C4-2B (cell line): ENCODE data around the gene SPECC1.

Experiments
- CTCF ChIP-seq: fragments of 450-650 bp; conservative IDR thresholded peaks from 2 replicates; pipeline ENCODE4 v1.5.1; 2017; ENCODE audit warnings: mild to moderate bottlenecking
- ZFX ChIP-seq: fragments of 450-650 bp; IDR thresholded peaks from 2 replicates; pipeline ENCODE4 v1.6.1; 2017

GRCh38 chr17:20141198-20141972 is 132.2 kb downstream of the SPECC1 start:
- TF ChIP-seq CTCF (no peak), ZFX (no peak)
